ENCODE results near the gene TMEM161A. TPM values are rescaled to one million over a fixed set of nuclear protein-coding genes. Genes with fewer than 3 reads are reported as not detected.

The TMEM161A gene
- polyA plus RNA-seq, 1 donor from 2014 or later = 19.5 TPM

- Histone ChIP-seq H3K9ac (ENCODE audit: low read length) (no peak overlapping the region), H3K36me3 (ENCODE audit: insufficient read depth, low read length) (no peaks in the 10 kb centered on the region), H3K4me2 (ENCODE audit: low read length) (no peak overlapping the region), H2AFZ (ENCODE audit: low read depth, low read length) (no peak overlapping the region), H3K9me3 (ENCODE audit: low read length) (no peaks in the 10 kb centered on the region), H3K4me3 (ENCODE audit: low read length) (no peak overlapping the region), H3K79me2 (replicated peaks; ENCODE audit: insufficient read depth, low read length) (no peaks in the 10 kb centered on the region), H3K27ac (ENCODE audit: low read length) (no peak overlapping the region), H3F3A (ENCODE audit: insufficient read depth, low read length, poor library complexity, severe bottlenecking) (no peaks in the 10 kb centered on the region), H3K9me2 (ENCODE audit: insufficient read depth, low read length) (no peaks in the 10 kb centered on the region), H3K27me3 (ENCODE audit: insufficient read depth, low read depth, low read length) (no peaks in the 10 kb centered on the region), H4K20me1 (ENCODE audit: insufficient read depth) (no peaks in the 10 kb centered on the region)
- TF ChIP-seq EP300 (conservative IDR thresholded peaks at IDR 0.05; ENCODE audit: poor library complexity, severe bottlenecking) (no peak), EZH2 (IDR thresholded peaks at IDR 0.05; ENCODE audit: borderline replicate concordance, insufficient read depth, low read length, poor library complexity, severe bottlenecking) (no peak), MXI1 (conservative IDR thresholded peaks at IDR 0.05; ENCODE audit: poor library complexity, severe bottlenecking) (no peak), SMC3 (conservative IDR thresholded peaks at IDR 0.05; ENCODE audit: poor library complexity) (no peak), POLR2AphosphoS5 (IDR thresholded peaks at IDR 0.05) (no peak), TAF1 (IDR thresholded peaks at IDR 0.05; ENCODE audit: low read depth) (no peak)
- TF ChIP-seq, protein P1, sequence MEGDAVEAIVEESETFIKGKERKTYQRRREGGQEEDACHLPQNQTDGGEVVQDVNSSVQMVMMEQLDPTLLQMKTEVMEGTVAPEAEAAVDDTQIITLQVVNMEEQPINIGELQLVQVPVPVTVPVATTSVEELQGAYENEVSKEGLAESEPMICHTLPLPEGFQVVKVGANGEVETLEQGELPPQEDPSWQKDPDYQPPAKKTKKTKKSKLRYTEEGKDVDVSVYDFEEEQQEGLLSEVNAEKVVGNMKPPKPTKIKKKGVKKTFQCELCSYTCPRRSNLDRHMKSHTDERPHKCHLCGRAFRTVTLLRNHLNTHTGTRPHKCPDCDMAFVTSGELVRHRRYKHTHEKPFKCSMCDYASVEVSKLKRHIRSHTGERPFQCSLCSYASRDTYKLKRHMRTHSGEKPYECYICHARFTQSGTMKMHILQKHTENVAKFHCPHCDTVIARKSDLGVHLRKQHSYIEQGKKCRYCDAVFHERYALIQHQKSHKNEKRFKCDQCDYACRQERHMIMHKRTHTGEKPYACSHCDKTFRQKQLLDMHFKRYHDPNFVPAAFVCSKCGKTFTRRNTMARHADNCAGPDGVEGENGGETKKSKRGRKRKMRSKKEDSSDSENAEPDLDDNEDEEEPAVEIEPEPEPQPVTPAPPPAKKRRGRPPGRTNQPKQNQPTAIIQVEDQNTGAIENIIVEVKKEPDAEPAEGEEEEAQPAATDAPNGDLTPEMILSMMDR (IDR thresholded peaks at IDR 0.05; ENCODE audit: poor library complexity, severe bottlenecking) = no peak
- TF ChIP-seq, protein P2, sequence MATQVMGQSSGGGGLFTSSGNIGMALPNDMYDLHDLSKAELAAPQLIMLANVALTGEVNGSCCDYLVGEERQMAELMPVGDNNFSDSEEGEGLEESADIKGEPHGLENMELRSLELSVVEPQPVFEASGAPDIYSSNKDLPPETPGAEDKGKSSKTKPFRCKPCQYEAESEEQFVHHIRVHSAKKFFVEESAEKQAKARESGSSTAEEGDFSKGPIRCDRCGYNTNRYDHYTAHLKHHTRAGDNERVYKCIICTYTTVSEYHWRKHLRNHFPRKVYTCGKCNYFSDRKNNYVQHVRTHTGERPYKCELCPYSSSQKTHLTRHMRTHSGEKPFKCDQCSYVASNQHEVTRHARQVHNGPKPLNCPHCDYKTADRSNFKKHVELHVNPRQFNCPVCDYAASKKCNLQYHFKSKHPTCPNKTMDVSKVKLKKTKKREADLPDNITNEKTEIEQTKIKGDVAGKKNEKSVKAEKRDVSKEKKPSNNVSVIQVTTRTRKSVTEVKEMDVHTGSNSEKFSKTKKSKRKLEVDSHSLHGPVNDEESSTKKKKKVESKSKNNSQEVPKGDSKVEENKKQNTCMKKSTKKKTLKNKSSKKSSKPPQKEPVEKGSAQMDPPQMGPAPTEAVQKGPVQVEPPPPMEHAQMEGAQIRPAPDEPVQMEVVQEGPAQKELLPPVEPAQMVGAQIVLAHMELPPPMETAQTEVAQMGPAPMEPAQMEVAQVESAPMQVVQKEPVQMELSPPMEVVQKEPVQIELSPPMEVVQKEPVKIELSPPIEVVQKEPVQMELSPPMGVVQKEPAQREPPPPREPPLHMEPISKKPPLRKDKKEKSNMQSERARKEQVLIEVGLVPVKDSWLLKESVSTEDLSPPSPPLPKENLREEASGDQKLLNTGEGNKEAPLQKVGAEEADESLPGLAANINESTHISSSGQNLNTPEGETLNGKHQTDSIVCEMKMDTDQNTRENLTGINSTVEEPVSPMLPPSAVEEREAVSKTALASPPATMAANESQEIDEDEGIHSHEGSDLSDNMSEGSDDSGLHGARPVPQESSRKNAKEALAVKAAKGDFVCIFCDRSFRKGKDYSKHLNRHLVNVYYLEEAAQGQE (IDR thresholded peaks at IDR 0.05; ENCODE audit: borderline replicate concordance) = no peak
Measured at GRCh38 chr19:19111967-19112580, 26.2 kb downstream of the TMEM161A start.

DNA sequence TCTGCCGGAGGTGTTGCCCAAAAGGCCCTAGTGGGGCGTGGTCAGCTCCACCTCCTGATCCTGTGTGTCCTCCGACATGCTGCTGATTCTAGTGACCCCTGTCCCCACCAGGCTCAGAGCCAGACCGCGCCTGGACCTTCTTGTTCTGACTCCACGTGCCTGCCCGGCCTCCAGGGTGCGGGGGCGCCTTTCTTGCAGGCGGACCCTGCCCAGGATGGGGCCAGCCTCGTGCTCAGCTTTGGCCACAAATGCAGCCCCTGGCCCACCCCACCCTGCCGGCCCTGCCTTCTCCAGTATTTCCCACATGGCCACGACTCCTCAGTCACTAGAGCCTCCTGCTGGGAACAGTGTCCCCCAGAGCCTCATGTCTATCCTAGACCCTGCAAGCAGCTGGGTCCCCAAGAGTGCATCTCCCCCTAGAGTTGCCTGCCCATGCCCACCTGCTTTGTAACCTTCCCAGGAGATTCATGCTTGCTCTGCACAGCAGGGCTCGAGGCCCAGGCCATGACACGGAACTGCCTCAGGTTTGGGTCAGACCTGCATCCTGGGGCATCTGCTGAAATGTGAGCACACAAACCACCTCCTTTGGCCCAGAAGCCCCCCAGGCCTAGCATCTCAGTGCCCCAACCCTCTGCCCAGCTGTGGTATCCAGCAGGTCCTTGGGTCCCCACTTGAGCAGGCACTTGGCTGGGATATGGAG, 27.0 kb downstream of the TMEM161A start:
- H3F3A ChIP-seq (ENCODE audit: insufficient read depth, low read length, poor library complexity, severe bottlenecking) = no peaks in the 10 kb centered on the region
- TF ChIP-seq POLR2AphosphoS5 (IDR thresholded peaks at IDR 0.05) = no peak
- no peak for TF ChIP-seq SMC3 (conservative IDR thresholded peaks at IDR 0.05; ENCODE audit: poor library complexity)
- TF ChIP-seq, protein P2 (IDR thresholded peaks at IDR 0.05; ENCODE audit: borderline replicate concordance) = no peak
- no peak for TF ChIP-seq MXI1 (conservative IDR thresholded peaks at IDR 0.05; ENCODE audit: poor library complexity, severe bottlenecking)
- no peak for TF ChIP-seq TAF1 (IDR thresholded peaks at IDR 0.05; ENCODE audit: low read depth)
- TF ChIP-seq RAD21 (conservative IDR thresholded peaks at IDR 0.05) = no peak
- no peak for TF ChIP-seq EZH2 (IDR thresholded peaks at IDR 0.05; ENCODE audit: borderline replicate concordance, insufficient read depth, low read length, poor library complexity, severe bottlenecking)
- TF ChIP-seq EP300 (conservative IDR thresholded peaks at IDR 0.05; ENCODE audit: poor library complexity, severe bottlenecking) = no peak
- TF ChIP-seq, protein P1 (IDR thresholded peaks at IDR 0.05; ENCODE audit: poor library complexity, severe bottlenecking) = no peak
- no peaks in the 10 kb centered on the region for H3K36me3 ChIP-seq (ENCODE audit: insufficient read depth, low read length)
- no peak overlapping the region for H3K4me3 ChIP-seq (ENCODE audit: low read length)
- H3K79me2 ChIP-seq (replicated peaks; ENCODE audit: insufficient read depth, low read length) = no peaks in the 10 kb centered on the region
- H2AFZ ChIP-seq (ENCODE audit: low read depth, low read length) = no peak overlapping the region
- H3K9me2 ChIP-seq (ENCODE audit: insufficient read depth, low read length) = no peaks in the 10 kb centered on the region
- H3K4me2 ChIP-seq (ENCODE audit: low read length) = no peak overlapping the region
- no peaks in the 10 kb centered on the region for H3K9me3 ChIP-seq (ENCODE audit: low read length)
- no peaks in the 10 kb centered on the region for H4K20me1 ChIP-seq (ENCODE audit: insufficient read depth)
- no peak overlapping the region for H3K27ac ChIP-seq (ENCODE audit: low read length)
- H3K27me3 ChIP-seq (ENCODE audit: insufficient read depth, low read depth, low read length) = no peaks in the 10 kb centered on the region
- no peak overlapping the region for H3K9ac ChIP-seq (ENCODE audit: low read length)

Measured in neural cell (in vitro differentiated cells).